ENCODE results near the gene PPP1R7.

PPP1R7 gene

DNA sequence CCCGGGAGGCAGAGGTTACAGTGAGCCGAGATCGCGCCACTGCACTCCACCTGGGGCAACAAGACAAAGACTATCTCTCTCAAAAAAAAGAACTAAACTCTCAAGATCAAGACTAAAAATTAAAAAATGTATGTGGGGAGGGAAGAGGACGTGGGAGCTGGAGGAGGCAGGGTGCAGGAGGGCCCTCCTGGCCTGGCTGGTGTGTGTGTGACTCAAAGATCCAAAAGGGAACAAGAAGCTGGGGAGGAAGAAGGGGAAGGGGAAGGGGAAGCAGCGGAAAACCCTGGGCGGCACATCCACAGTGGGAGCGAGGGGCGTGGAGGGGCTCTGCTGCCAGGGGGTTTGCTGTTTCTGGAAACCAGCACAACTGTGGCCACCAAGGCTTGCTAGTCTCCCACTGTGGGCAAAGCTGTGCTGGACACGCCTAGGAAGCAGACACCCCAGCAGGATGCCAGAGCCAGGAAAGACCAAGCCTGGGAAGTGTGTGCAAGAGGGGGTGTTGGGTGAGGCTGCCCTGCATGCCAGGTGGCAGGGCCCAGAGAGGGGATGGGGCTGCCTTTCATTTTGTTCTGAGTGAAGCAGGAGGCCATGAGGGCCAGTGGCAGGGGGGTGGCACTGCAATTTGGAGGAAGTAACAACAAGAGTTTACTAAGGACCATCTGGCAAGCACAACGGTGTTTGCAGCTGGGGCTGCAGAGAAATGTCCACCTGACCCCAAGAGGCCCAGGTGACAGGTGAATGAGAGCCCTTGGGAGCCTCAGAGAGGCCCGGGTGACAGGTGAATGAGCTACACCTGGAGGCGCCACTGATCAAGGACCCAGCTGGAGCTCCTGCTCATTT lies 82.7 kb downstream of the PPP1R7 start:
- Histone ChIP-seq H3K4me3 (ENCODE audit: extremely low read depth, insufficient read depth, low read length, poor library complexity, severe bottlenecking) (no peak overlapping the region), H3K36me3 (ENCODE audit: control insufficient read depth, insufficient read depth, low read length) (peaks cover 98% of the 10 kb centered on the region), H3K9me3 (ENCODE audit: control insufficient read depth, low read length) (no peaks in the 10 kb centered on the region), H3K27ac (ENCODE audit: low read depth, low read length, severe bottlenecking) (no peak overlapping the region), H3K4me1 (ENCODE audit: control insufficient read depth, insufficient read depth, low read length, poor library complexity, severe bottlenecking) (no peaks in the 10 kb centered on the region)
- 95 to 97% methylated on average over 9 to 10 of the region's 13 CpGs for WGBS, 2 experiments (ENCODE audit: insufficient coverage in 2 of 2)

Measured in mesodermal cell (in vitro differentiated cells).